ENCODE results near the gene PLEKHB1.

DNA sequence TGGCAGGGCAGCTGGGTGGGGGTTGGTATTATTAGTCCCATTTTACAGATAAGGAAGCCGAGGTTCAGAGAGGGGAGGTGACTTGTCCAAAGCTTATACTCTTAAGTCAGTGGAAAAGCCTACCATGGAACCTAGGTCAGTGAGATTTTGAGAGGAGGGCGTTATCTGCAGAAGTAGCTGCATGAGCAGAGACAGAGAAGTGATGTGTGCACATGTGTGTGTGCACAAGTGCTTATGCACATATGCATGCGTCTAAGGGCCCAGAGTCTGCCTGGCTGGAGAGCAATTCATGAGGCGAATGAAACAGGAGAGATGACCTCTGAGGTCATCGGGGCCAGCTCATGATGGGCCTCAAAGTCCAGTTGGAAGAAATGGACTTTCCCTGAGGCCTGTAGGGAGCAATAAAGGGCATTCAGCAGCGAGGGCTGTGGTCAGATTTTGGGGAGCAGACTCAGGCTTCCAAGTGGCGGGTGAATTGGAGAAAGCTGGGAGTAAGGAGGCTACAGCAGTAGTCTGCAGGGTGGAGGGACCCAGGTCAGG lies 8.2 kb downstream of the PLEKHB1 start:
- TF ChIP-seq, protein P1, sequence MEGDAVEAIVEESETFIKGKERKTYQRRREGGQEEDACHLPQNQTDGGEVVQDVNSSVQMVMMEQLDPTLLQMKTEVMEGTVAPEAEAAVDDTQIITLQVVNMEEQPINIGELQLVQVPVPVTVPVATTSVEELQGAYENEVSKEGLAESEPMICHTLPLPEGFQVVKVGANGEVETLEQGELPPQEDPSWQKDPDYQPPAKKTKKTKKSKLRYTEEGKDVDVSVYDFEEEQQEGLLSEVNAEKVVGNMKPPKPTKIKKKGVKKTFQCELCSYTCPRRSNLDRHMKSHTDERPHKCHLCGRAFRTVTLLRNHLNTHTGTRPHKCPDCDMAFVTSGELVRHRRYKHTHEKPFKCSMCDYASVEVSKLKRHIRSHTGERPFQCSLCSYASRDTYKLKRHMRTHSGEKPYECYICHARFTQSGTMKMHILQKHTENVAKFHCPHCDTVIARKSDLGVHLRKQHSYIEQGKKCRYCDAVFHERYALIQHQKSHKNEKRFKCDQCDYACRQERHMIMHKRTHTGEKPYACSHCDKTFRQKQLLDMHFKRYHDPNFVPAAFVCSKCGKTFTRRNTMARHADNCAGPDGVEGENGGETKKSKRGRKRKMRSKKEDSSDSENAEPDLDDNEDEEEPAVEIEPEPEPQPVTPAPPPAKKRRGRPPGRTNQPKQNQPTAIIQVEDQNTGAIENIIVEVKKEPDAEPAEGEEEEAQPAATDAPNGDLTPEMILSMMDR (IDR thresholded peaks at IDR 0.05) = no peak
- no peak for TF ChIP-seq POLR2A (IDR thresholded peaks at IDR 0.05)
